Measurements from ENCODE around the gene ZNF107.

DNA sequence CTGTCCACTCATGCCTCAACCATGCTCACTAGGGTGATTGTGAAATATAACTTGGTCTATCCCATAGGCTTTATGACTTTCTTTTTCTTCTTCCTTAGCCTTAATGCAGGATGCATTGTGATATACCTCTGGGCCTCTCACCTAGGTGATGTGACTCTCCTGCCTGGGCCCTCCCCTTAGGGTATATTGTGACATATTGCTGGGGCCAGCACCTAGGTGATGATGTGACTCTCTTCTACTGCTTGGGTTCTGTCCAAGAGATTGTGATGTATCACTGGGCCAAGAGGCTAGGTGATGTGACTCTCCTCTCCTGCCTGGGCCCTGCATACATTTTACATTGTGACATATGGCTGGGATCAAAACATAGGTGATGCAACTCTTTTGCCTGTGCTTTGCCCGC lies 14.7 kb upstream of the ZNF107 start:
- TF ChIP-seq, protein P1, sequence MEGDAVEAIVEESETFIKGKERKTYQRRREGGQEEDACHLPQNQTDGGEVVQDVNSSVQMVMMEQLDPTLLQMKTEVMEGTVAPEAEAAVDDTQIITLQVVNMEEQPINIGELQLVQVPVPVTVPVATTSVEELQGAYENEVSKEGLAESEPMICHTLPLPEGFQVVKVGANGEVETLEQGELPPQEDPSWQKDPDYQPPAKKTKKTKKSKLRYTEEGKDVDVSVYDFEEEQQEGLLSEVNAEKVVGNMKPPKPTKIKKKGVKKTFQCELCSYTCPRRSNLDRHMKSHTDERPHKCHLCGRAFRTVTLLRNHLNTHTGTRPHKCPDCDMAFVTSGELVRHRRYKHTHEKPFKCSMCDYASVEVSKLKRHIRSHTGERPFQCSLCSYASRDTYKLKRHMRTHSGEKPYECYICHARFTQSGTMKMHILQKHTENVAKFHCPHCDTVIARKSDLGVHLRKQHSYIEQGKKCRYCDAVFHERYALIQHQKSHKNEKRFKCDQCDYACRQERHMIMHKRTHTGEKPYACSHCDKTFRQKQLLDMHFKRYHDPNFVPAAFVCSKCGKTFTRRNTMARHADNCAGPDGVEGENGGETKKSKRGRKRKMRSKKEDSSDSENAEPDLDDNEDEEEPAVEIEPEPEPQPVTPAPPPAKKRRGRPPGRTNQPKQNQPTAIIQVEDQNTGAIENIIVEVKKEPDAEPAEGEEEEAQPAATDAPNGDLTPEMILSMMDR (IDR thresholded peaks at IDR 0.05; ENCODE audit: low read depth, low read length, missing input control), result no peak
- TF ChIP-seq, protein P2, sequence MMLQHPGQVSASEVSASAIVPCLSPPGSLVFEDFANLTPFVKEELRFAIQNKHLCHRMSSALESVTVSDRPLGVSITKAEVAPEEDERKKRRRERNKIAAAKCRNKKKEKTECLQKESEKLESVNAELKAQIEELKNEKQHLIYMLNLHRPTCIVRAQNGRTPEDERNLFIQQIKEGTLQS (IDR thresholded peaks at IDR 0.05), result no peak

Measured in liver (tissue), 3 donors.